Measurements from ENCODE around the gene PKMYT1.
"Not testable (repeated sequence)": the region's sequence is repeated elsewhere in the genome, so short reads cannot be mapped to it uniquely, and the experiment has no call there.

PKMYT1 gene

DNA sequence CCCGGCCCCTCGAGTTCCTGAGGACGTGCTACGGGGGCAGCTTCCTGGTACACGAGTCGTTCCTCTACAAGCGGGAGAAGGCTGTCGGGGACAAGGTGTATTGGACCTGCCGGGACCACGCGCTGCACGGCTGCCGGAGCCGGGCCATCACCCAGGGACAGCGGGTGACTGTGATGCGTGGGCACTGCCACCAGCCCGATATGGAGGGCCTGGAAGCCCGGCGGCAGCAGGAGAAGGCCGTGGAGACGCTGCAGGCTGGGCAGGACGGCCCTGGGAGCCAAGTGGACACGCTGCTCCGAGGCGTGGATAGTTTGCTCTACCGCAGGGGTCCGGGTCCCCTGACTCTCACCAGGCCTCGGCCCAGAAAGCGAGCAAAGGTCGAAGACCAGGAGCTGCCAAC, 47.1 kb downstream of the PKMYT1 start:
- Histone ChIP-seq H3K4me2 (ENCODE audit: low read length) (no peak overlapping the region), H3K4me3 (ENCODE audit: low read length) (no peak overlapping the region), H3K9me3 (replicated peaks; ENCODE audit: low read length) (no peaks in the 10 kb centered on the region), H3K27me3 (ENCODE audit: control insufficient read depth, insufficient read depth, low read length) (no peaks in the 10 kb centered on the region), H3K4me1 (ENCODE audit: control insufficient read depth, insufficient read depth, low read length) (no peaks in the 10 kb centered on the region), H3K36me3 (ENCODE audit: insufficient read depth, low read length) (peaks cover 50% of the 10 kb centered on the region), H3K9ac (ENCODE audit: low read depth, low read length) (no peak overlapping the region)

GRCh38 chr16:2931231-2931914, 48.9 kb downstream of the PKMYT1 start:
- H3K4me3 ChIP-seq (ENCODE audit: low read length); H3K4me2 ChIP-seq (ENCODE audit: low read length); H3K9me3 ChIP-seq (replicated peaks; ENCODE audit: low read length); H3K9ac ChIP-seq (ENCODE audit: low read depth, low read length); H3K27me3 ChIP-seq (ENCODE audit: control insufficient read depth, insufficient read depth, low read length); H3K4me1 ChIP-seq (ENCODE audit: control insufficient read depth, insufficient read depth, low read length): not testable (repeated sequence)
- H3K36me3 ChIP-seq (ENCODE audit: insufficient read depth, low read length) = peaks cover 34% of the 10 kb centered on the region

DNA sequence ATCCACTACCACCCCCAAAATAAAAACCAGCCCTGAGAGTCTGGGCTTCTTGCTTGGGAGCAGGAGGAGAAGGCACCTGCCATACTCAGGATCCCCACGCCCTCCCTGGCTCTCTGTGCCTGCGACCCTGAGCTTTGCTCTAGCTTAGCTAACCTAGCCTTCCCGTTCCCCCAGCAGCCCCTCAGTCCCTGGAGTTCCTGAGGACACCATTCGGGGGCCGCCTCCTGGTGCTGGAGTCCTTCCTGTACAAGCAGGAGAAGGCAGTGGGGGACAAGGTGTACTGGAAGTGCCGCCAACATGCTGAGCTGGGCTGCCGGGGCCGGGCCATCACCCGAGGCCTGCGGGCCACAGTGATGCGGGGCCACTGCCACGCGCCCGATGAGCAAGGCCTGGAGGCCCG, 50.0 kb downstream of the PKMYT1 start:
- no peak overlapping the region for H3K4me3 ChIP-seq (ENCODE audit: low read length)
- H3K9ac ChIP-seq (ENCODE audit: low read depth, low read length) = no peak overlapping the region
- H3K4me1 ChIP-seq (ENCODE audit: control insufficient read depth, insufficient read depth, low read length) = peaks cover 4% of the 10 kb centered on the region
- peaks cover 27% of the 10 kb centered on the region for H3K36me3 ChIP-seq (ENCODE audit: insufficient read depth, low read length)
- no peaks in the 10 kb centered on the region for H3K9me3 ChIP-seq (replicated peaks; ENCODE audit: low read length)
- H3K27me3 ChIP-seq (ENCODE audit: control insufficient read depth, insufficient read depth, low read length) = no peaks in the 10 kb centered on the region
- H3K4me2 ChIP-seq (ENCODE audit: low read length) = no peak overlapping the region

- Histone ChIP-seq H3K4me3 (ENCODE audit: low read length) (no peak overlapping the region), H3K36me3 (ENCODE audit: insufficient read depth, low read length) (peaks cover 25% of the 10 kb centered on the region), H3K4me1 (ENCODE audit: control insufficient read depth, insufficient read depth, low read length) (peaks cover 4% of the 10 kb centered on the region), H3K9me3 (replicated peaks; ENCODE audit: low read length) (no peaks in the 10 kb centered on the region), H3K4me2 (ENCODE audit: low read length) (no peak overlapping the region), H3K27me3 (ENCODE audit: control insufficient read depth, insufficient read depth, low read length) (no peaks in the 10 kb centered on the region), H3K9ac (ENCODE audit: low read depth, low read length) (no peak overlapping the region)
Observed at GRCh38 chr16:2929693-2930092, 50.6 kb downstream of the PKMYT1 start.

- Histone ChIP-seq H3K9me3 (replicated peaks; ENCODE audit: low read length) (no peaks in the 10 kb centered on the region), H3K4me3 (ENCODE audit: low read length) (no peak overlapping the region), H3K27me3 (ENCODE audit: control insufficient read depth, insufficient read depth, low read length) (no peaks in the 10 kb centered on the region), H3K4me1 (ENCODE audit: control insufficient read depth, insufficient read depth, low read length) (peaks cover 4% of the 10 kb centered on the region), H3K36me3 (ENCODE audit: insufficient read depth, low read length) (peaks cover 21% of the 10 kb centered on the region), H3K4me2 (ENCODE audit: low read length) (no peak overlapping the region), H3K9ac (ENCODE audit: low read depth, low read length) (no peak overlapping the region)
Observed at GRCh38 chr16:2928796-2929195, 51.5 kb downstream of the PKMYT1 start.

DNA sequence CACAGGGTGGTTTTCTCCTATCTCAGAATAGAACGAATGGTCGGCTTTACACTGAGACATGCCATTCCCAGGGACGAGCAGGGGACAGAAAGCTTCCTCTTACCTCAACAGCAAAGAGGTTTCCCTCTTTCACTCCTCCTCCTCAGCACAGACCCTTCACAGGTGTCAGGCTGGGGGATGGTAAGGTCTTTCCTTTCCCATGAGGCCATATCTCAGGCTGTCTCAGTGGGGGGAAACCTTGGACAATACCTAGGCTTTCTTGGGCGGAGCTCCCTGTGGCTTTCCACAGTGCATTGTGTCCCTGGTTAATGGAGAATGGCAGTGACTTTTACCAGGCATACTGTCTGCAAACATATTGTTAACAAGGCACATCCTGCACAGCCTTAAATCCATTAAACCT, 52.1 kb downstream of the PKMYT1 start:
- not testable (repeated sequence) for H3K4me3 ChIP-seq (ENCODE audit: low read length); H3K27me3 ChIP-seq (ENCODE audit: control insufficient read depth, insufficient read depth, low read length); H3K4me1 ChIP-seq (ENCODE audit: control insufficient read depth, insufficient read depth, low read length); H3K4me2 ChIP-seq (ENCODE audit: low read length); H3K9me3 ChIP-seq (replicated peaks; ENCODE audit: low read length); H3K9ac ChIP-seq (ENCODE audit: low read depth, low read length)
- peaks cover 21% of the 10 kb centered on the region for H3K36me3 ChIP-seq (ENCODE audit: insufficient read depth, low read length)

- Histone ChIP-seq H3K36me3 (ENCODE audit: insufficient read depth, low read length) (peaks cover 21% of the 10 kb centered on the region), H3K4me1 (ENCODE audit: control insufficient read depth, insufficient read depth, low read length) (peaks cover 4% of the 10 kb centered on the region), H3K4me2 (ENCODE audit: low read length) (peak overlapping the region; percentile 67), H3K4me3 (ENCODE audit: low read length) (peak overlapping the region; percentile 25), H3K9ac (ENCODE audit: low read depth, low read length) (no peak overlapping the region), H3K27me3 (ENCODE audit: control insufficient read depth, insufficient read depth, low read length) (no peaks in the 10 kb centered on the region), H3K9me3 (replicated peaks; ENCODE audit: low read length) (no peaks in the 10 kb centered on the region)
Observed at GRCh38 chr16:2927010-2927646, 53.1 kb downstream of the PKMYT1 start.

DNA sequence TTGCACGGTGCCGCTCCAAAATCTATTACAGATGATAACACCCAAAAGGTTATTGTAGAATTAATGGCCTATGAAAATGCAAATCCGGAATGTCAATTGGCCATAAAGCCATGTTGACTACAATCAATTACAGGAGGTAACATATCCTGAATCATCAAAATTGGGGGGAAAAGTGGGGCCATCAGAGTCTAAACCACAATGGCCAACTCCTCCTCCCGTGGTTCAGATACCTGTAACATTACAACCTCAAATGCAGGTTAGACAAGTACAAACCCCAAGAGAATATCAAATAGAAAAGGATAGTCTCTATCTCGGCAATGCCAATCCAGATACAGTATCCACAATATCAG, 53.6 kb downstream of the PKMYT1 start:
- Histone ChIP-seq H3K9ac (ENCODE audit: low read depth, low read length) (no peak overlapping the region), H3K4me2 (ENCODE audit: low read length) (peak overlapping the region; percentile 67), H3K9me3 (replicated peaks; ENCODE audit: low read length) (no peaks in the 10 kb centered on the region), H3K36me3 (ENCODE audit: insufficient read depth, low read length) (peaks cover 21% of the 10 kb centered on the region), H3K4me1 (ENCODE audit: control insufficient read depth, insufficient read depth, low read length) (peaks cover 4% of the 10 kb centered on the region), H3K4me3 (ENCODE audit: low read length) (peak overlapping the region; percentile 25), H3K27me3 (ENCODE audit: control insufficient read depth, insufficient read depth, low read length) (no peaks in the 10 kb centered on the region)

- no peak overlapping the region for H3K9ac ChIP-seq (ENCODE audit: low read depth, low read length)
- no peak overlapping the region for H3K4me3 ChIP-seq (ENCODE audit: low read length)
Observed at GRCh38 chr16:2925951-2926649, 54.1 kb downstream of the PKMYT1 start.

DNA sequence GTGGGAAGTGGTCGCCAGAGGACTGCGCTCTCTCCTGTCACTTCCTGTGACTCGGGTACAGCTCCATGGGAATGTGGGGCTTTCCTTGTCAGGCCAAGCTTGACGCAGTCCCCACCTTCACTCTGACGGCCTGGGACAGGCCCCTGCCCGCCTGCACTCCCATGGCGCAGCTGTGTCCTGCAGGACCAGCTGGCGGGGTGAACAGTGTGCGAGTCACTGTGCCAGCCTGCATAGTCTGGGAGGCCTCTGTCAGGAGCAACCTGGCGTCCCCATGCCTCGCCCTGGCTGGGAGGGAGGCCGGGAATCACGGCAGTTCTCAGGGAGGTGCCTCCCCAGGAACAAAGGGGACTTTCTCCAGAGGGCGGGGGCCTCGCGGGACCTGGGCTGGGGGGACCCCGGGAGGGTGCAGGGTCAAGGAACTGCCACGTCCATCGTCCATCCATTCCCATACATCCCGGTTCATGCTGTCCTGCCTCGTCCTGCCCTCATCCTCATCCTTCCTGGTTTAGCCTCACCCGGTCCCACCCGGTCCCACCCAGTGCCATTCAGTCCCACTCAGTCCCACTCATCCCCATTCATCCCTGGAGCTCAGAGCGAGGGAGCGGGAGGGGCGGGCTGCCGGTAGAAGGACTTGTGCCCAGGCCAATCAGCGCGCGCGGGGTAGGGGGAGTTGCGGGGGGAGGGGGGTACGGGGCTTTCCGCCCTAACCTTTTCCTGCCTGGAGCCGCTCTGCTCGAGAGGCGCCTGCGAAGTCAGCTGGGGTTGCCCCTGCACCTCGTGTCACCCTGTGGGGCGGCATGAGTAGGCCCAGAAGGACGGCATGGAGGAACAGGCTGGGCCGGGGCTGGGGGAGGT, 55.1 kb downstream of the PKMYT1 start:
- H3K27me3 ChIP-seq (ENCODE audit: control insufficient read depth, insufficient read depth, low read length) = no peaks in the 10 kb centered on the region
- no peaks in the 10 kb centered on the region for H3K9me3 ChIP-seq (replicated peaks; ENCODE audit: low read length)
- no peak overlapping the region for H3K4me2 ChIP-seq (ENCODE audit: low read length)
- H3K4me1 ChIP-seq (ENCODE audit: control insufficient read depth, insufficient read depth, low read length) = peaks cover 4% of the 10 kb centered on the region
- H3K9ac ChIP-seq (ENCODE audit: low read depth, low read length) = no peak overlapping the region
- H3K4me3 ChIP-seq (ENCODE audit: low read length) = no peak overlapping the region
- H3K36me3 ChIP-seq (ENCODE audit: insufficient read depth, low read length) = peaks cover 11% of the 10 kb centered on the region

More at GRCh38 chr16:2925951-2926649, 54.1 kb downstream of the PKMYT1 start:
- Histone ChIP-seq H3K4me2 (ENCODE audit: low read length) (no peak overlapping the region), H3K27me3 (ENCODE audit: control insufficient read depth, insufficient read depth, low read length) (no peaks in the 10 kb centered on the region), H3K4me1 (ENCODE audit: control insufficient read depth, insufficient read depth, low read length) (peaks cover 4% of the 10 kb centered on the region), H3K9me3 (replicated peaks; ENCODE audit: low read length) (no peaks in the 10 kb centered on the region), H3K36me3 (ENCODE audit: insufficient read depth, low read length) (peaks cover 18% of the 10 kb centered on the region)

- H3K36me3 ChIP-seq (ENCODE audit: insufficient read depth, low read length) = peaks cover 6% of the 10 kb centered on the region
- peaks cover 6% of the 10 kb centered on the region for H3K4me1 ChIP-seq (ENCODE audit: control insufficient read depth, insufficient read depth, low read length)
- no peaks in the 10 kb centered on the region for H3K27me3 ChIP-seq (ENCODE audit: control insufficient read depth, insufficient read depth, low read length)
- no peak overlapping the region for H3K4me3 ChIP-seq (ENCODE audit: low read length)
- no peak overlapping the region for H3K4me2 ChIP-seq (ENCODE audit: low read length)
- no peak overlapping the region for H3K9ac ChIP-seq (ENCODE audit: low read depth, low read length)
- no peaks in the 10 kb centered on the region for H3K9me3 ChIP-seq (replicated peaks; ENCODE audit: low read length)
Observed at GRCh38 chr16:2923481-2923880, 56.8 kb downstream of the PKMYT1 start.

Measured in skeletal muscle satellite cell (primary cell).